Measurements from ENCODE around the gene EMID1.

- TF ChIP-seq CTCF (IDR thresholded peaks at IDR 0.05) (no peak), POLR2A (IDR thresholded peaks at IDR 0.05) (no peak)
Measured at GRCh38 chr22:29184849-29185490, 20.7 kb upstream of the EMID1 start.
